ENCODE results near the gene SLC4A4.

Gene SLC4A4

GRCh38 chr4:71338846-71339593, at the start of gene SLC4A4:
Gene SLC4A4, plus strand, starts transcription at chr4:71339020.
- no peak for DNase-seq

- DNase-seq: no peak
Measured at GRCh38 chr4:71290074-71290473, 48.7 kb upstream of the SLC4A4 start.

- DNase-seq: no peak
Measured at GRCh38 chr4:71290476-71290875, 48.3 kb upstream of the SLC4A4 start.

- DNase-seq: no peak
Measured at GRCh38 chr4:71292228-71292627, 46.6 kb upstream of the SLC4A4 start.

GRCh38 chr4:71293705-71294104, 45.1 kb upstream of the SLC4A4 start:
- no peak for DNase-seq

GRCh38 chr4:71294301-71294700, 44.5 kb upstream of the SLC4A4 start:
- no peak for DNase-seq

GRCh38 chr4:71296945-71297344, 41.9 kb upstream of the SLC4A4 start:
- no peak for DNase-seq

- DNase-seq: no peak
Measured at GRCh38 chr4:71300362-71300761, 38.5 kb upstream of the SLC4A4 start.

- no peak for DNase-seq
Measured at GRCh38 chr4:71300964-71301363, 37.9 kb upstream of the SLC4A4 start.

- no peak for DNase-seq
Measured at GRCh38 chr4:71303287-71303686, 35.5 kb upstream of the SLC4A4 start.

GRCh38 chr4:71303850-71304249, 35.0 kb upstream of the SLC4A4 start:
- DNase-seq: no peak

- no peak for DNase-seq
Measured at GRCh38 chr4:71304289-71304850, 34.5 kb upstream of the SLC4A4 start.

- no peak for DNase-seq
Measured at GRCh38 chr4:71307729-71308128, 31.1 kb upstream of the SLC4A4 start.

- no peak for DNase-seq
Measured at GRCh38 chr4:71322425-71322824, 16.4 kb upstream of the SLC4A4 start.

GRCh38 chr4:71333368-71333767, 5.5 kb upstream of the SLC4A4 start:
- no peak for DNase-seq

GRCh38 chr4:71333960-71334359, 4.9 kb upstream of the SLC4A4 start:
- no peak for DNase-seq

GRCh38 chr4:71334465-71334882, 4.3 kb upstream of the SLC4A4 start:
- DNase-seq: no peak

- no peak for DNase-seq
Measured at GRCh38 chr4:71343670-71344466, 5.0 kb downstream of the SLC4A4 start.

- DNase-seq: no peak
Measured at GRCh38 chr4:71346710-71347109, 7.9 kb downstream of the SLC4A4 start.

GRCh38 chr4:71348586-71348985, 9.8 kb downstream of the SLC4A4 start:
- DNase-seq: no peak

- no peak for DNase-seq
Measured at GRCh38 chr4:71355045-71355444, 16.2 kb downstream of the SLC4A4 start.

- DNase-seq: no peak
Measured at GRCh38 chr4:71355971-71356370, 17.2 kb downstream of the SLC4A4 start.

- DNase-seq: no peak
Measured at GRCh38 chr4:71356924-71357663, 18.3 kb downstream of the SLC4A4 start.

Data from activated CD8-positive, alpha-beta memory T cell treated with anti-CD3 and anti-CD28 coated beads, Interleukin-2, amount 50 U/mL, for 48 hours (primary cell).